Liver (tissue), 9 donors: ENCODE results near the gene LNX2. TPM values are rescaled to one million over a fixed set of nuclear protein-coding genes. Genes with fewer than 3 reads are reported as not detected.

Experiments used
- DNase-seq: peaks from one replicate; pipeline ENCODE4 v3.0.0-alpha.2; 2017; ENCODE audit warnings: low spot score
- H3K27ac ChIP-seq, 2 donors: one replicate each; pipeline ENCODE4 v1.7.0; 2013; ENCODE audit warnings: inconsistent platforms in 2 of 2, low read length in 2 of 2, control low read depth in 1 of 2, low read depth in 1 of 2, mild to moderate bottlenecking in 1 of 2
- H3K27me3 ChIP-seq, 4 donors: one replicate each; pipeline versions ENCODE4 v1.6.1 to v1.7.0; 2013; ENCODE audit warnings: low read length in 3 of 4, inconsistent platforms in 1 of 4, mild to moderate bottlenecking in 1 of 4, moderate library complexity in 1 of 4; ENCODE audit not compliant: control insufficient read depth in 4 of 4, insufficient read depth in 4 of 4
- H3K36me3 ChIP-seq, 4 donors: one replicate each; pipeline versions ENCODE4 v1.6.1 to v1.7.0; 2013; ENCODE audit warnings: low read length in 3 of 4, mild to moderate bottlenecking in 3 of 4, low read depth in 1 of 4, moderate library complexity in 1 of 4; ENCODE audit not compliant: control insufficient read depth in 4 of 4, insufficient read depth in 3 of 4
- H3K4me1 ChIP-seq, 4 donors: one replicate each; pipeline versions ENCODE4 v1.6.1 to v1.7.0; 2013; ENCODE audit warnings: low read length in 3 of 4, mild to moderate bottlenecking in 3 of 4, moderate library complexity in 1 of 4; ENCODE audit not compliant: control insufficient read depth in 4 of 4, insufficient read depth in 4 of 4
- H3K4me3 ChIP-seq, 3 donors: one replicate each; pipeline versions ENCODE4 v1.6.1 to v1.7.0; 2013; ENCODE audit warnings: low read length in 3 of 3, control low read depth in 1 of 3, low read depth in 1 of 3, mild to moderate bottlenecking in 1 of 3
- H3K9ac ChIP-seq, 2 donors: one replicate each; pipeline ENCODE4 v1.7.0; 2013; ENCODE audit warnings: low read length in 2 of 2, mild to moderate bottlenecking in 2 of 2, moderate library complexity in 2 of 2, control low read depth in 1 of 2, low read depth in 1 of 2
- H3K9me3 ChIP-seq, 4 donors: one replicate each; pipeline versions ENCODE4 v1.6.1 to v1.7.0; 2013; ENCODE audit warnings: low read length in 3 of 4; ENCODE audit not compliant: control insufficient read depth in 4 of 4
- CTCF ChIP-seq: fragments of 150-350 bp; IDR thresholded peaks from 2 replicates; pipeline ENCODE4 v1.5.1; 2017; ENCODE audit warnings: improper control_type of control experiment, low read depth, low read length; ENCODE audit not compliant: missing input control
- EGR1 ChIP-seq, 2 donors: IDR thresholded peaks; 2 replicates each; pipeline ENCODE4 v1.6.1; 2016 to 2018; ENCODE audit warnings: antibody characterized with exemption in 2 of 2, low read depth in 2 of 2
- FOXA1 ChIP-seq: IDR thresholded peaks from 2 replicates; pipeline ENCODE4 v1.6.1; 2016; ENCODE audit warnings: antibody characterized with exemption
- FOXA2 ChIP-seq: IDR thresholded peaks from 2 replicates; pipeline ENCODE4 v1.6.1; 2016; ENCODE audit warnings: antibody characterized with exemption
- GABPA ChIP-seq, 2 donors: IDR thresholded peaks in 1 of 2; conservative IDR thresholded peaks in 1 of 2; 2 replicates each; pipeline ENCODE4 v1.6.1; 2016; ENCODE audit warnings: antibody characterized with exemption in 2 of 2, mild to moderate bottlenecking in 1 of 2, moderate library complexity in 1 of 2
- HNF4A ChIP-seq, 2 donors: conservative IDR thresholded peaks; 2 replicates each; pipeline ENCODE4 v1.6.1; 2016; ENCODE audit warnings: antibody characterized with exemption in 2 of 2, mild to moderate bottlenecking in 2 of 2
- HNF4G ChIP-seq: IDR thresholded peaks from 2 replicates; pipeline ENCODE4 v1.6.1; 2016; ENCODE audit warnings: antibody characterized with exemption
- JUND ChIP-seq, 2 donors: IDR thresholded peaks; 2 replicates each; pipeline ENCODE4 v1.6.1; 2016; ENCODE audit warnings: antibody characterized with exemption in 2 of 2
- NR2F2 ChIP-seq: IDR thresholded peaks from 2 replicates; pipeline ENCODE4 v1.6.1; 2016; ENCODE audit warnings: antibody characterized with exemption
- RAD21 ChIP-seq, 2 donors: IDR thresholded peaks; 2 replicates each; pipeline ENCODE4 v1.6.1; 2016; ENCODE audit warnings: antibody characterized with exemption in 2 of 2, mild to moderate bottlenecking in 2 of 2
- REST ChIP-seq: IDR thresholded peaks from 2 replicates; pipeline ENCODE4 v1.6.1; 2016; ENCODE audit warnings: antibody characterized with exemption, mild to moderate bottlenecking
- RXRA ChIP-seq, 2 donors: IDR thresholded peaks; 2 replicates each; pipeline ENCODE4 v1.6.1; 2017 to 2018; ENCODE audit warnings: antibody characterized with exemption in 2 of 2, mild to moderate bottlenecking in 1 of 2
- SP1 ChIP-seq: IDR thresholded peaks from 2 replicates; pipeline ENCODE4 v1.6.1; 2018; ENCODE audit warnings: antibody characterized with exemption, mild to moderate bottlenecking
- TAF1 ChIP-seq: conservative IDR thresholded peaks from 2 replicates; pipeline ENCODE4 v1.6.1; 2016; ENCODE audit warnings: antibody characterized with exemption, mild to moderate bottlenecking
- YY1 ChIP-seq: IDR thresholded peaks from 2 replicates; pipeline ENCODE4 v1.6.1; 2016; ENCODE audit warnings: antibody characterized with exemption, mild to moderate bottlenecking
- ZBTB33 ChIP-seq: IDR thresholded peaks from 2 replicates; pipeline ENCODE4 v1.6.1; 2016; ENCODE audit warnings: antibody characterized with exemption
- WGBS: extraction: QIAGEN DNeasy Blood & Tissue Kit; methylation state at CpG from one replicate; pipeline ENCODE4 v1.1.7; 2013; 5-methylcytosine and 5-hydroxymethylcytosine counted together
- polyA plus RNA-seq, 2 donors: library from polyadenylated mRNA; stranded (reverse) in 1 of 2; unstranded in 1 of 2; fragments of 200-250 nt in 1 of 2; fragments of >200 nt in 1 of 2; fragmentation: Nextera tagmentation in 1 of 2; extraction: Ambion mirVana in 1 of 2; gene quantifications; one replicate each; pipeline versions ENCODE4 v1.2.1 to v1.2.3, GENCODE V29; 2013 to 2015
- total RNA-seq, 2 donors: library from RNA; depleted of rRNA; stranded (reverse); fragments of >200 nt; gene quantifications; one replicate each; pipeline ENCODE4 v1.2.3, GENCODE V29; 2014
- TF ChIP-seq, protein P1 (sequence below): IDR thresholded peaks from 2 replicates; pipeline ENCODE4 v1.6.1; 2016; ENCODE audit warnings: antibody characterized with exemption
- TF ChIP-seq, protein P2 (sequence below): IDR thresholded peaks from 2 replicates; pipeline ENCODE4 v1.6.1; 2016; ENCODE audit warnings: antibody characterized with exemption
- donor health status: healthy.
- donor health status: healthy.
- donor health status: healthy.
- donor health status: healthy.
- donor health status: healthy.

LNX2 gene
- total and polyA plus RNA-seq, 4 donors = 6.2 to 25.9 (median 13.3) TPM

DNA sequence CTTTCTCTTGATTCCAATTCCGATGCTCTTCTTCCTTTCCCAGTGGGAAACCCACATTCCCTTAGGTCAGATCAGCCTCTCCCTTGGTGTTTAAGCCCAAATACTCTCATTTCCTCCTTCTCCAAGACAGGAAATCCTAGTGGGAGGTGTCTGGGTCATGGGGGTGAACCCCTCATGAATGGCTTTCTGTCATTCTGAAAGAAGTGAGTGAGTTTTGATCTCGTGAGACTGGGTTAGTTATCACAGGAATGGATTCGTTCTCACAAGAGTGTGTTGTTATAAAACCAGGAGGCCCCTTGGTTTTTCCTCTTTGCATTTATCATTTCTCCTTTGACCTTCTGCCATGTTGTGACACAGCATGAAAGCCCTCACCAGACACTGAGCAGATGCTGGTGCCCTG lies 93.8 kb downstream of the LNX2 start:
- WGBS = 61% methylated on average over 3 of the region's 3 CpGs
- TF ChIP-seq, protein P1, sequence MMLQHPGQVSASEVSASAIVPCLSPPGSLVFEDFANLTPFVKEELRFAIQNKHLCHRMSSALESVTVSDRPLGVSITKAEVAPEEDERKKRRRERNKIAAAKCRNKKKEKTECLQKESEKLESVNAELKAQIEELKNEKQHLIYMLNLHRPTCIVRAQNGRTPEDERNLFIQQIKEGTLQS = no peak
- TF ChIP-seq ZBTB33 (no peak), JUND (IDR thresholded peaks at IDR 0.05) (no peak), FOXA1 (no peak), TAF1 (no peak), GABPA (IDR thresholded peaks at IDR 0.05 in 1 of 2, conservative IDR thresholded peaks at IDR 0.05 in 1 of 2) (no peak), RAD21 (IDR thresholded peaks at IDR 0.05) (no peak)
- TF ChIP-seq, protein P2, sequence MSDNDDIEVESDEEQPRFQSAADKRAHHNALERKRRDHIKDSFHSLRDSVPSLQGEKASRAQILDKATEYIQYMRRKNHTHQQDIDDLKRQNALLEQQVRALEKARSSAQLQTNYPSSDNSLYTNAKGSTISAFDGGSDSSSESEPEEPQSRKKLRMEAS = no peak

DNA sequence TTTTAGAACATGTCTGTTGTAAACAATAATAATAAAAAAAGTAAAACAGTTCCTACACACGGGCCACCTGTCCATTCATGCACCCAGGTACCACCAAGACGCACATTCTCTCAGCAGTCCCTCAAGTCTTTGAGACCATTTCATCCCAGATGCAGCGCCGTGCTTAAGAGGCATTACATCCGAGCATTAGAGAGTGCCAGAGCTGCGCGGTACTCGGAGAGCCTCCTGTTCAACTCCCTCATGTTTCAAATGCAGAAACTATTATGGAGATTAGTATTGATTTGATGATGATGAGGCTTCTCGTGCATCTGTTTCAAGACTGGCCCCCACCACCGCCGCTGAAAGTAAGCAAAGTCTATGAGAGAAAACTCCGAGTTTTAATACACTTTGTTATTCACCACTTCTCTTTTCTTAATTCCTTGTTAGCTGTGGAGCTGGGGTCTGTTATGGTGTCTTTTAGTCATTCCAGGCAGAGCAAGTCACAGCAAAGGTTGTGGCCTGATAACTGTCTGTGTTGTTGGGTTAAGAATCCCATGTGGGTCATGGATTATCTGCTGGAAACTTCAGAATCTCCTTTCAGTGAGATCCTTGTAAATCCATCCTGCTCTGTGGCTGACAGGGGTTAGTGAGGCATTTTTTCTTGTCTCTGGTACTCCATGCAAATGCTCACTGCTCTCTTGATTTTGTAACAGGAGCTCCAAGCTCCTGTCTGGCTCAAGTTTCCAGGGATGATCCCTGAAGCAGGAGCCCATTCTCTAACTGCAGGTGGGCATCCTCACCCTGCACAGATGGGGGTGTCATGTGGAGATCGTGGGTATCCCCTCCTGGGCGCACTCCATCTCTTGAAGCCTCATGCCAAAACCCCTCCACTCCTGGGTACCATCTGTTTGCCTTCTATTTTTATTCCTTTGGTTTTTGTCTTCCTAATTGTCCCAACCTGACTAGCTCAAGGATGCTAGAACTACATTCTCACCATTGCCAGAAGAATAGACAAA lies 95.1 kb downstream of the LNX2 start:
- Histone ChIP-seq H3K9me3 (peaks cover 0 to 1% (median 0%) of the 10 kb centered on the region in 4 donors), H3K36me3 (no peaks in the 10 kb centered on the region), H3K4me1 (no peaks in the 10 kb centered on the region), H3K9ac (no peak overlapping the region), H3K27ac (no peak overlapping the region), H3K27me3 (peaks cover 0 to 2% (median 0%) of the 10 kb centered on the region in 4 donors), H3K4me3 (no peak overlapping the region)
- 84% methylated on average over 14 of the region's 14 CpGs for WGBS
- no peak for DNase-seq
- TF ChIP-seq YY1 (no peak), CTCF (no peak), EGR1 (IDR thresholded peaks at IDR 0.05; ENCODE audit: low read depth in 2 of 2) (no peak), RXRA (IDR thresholded peaks at IDR 0.05) (no peak), TAF1 (no peak), ZBTB33 (no peak), HNF4G (no peak), JUND (IDR thresholded peaks at IDR 0.05) (no peak), FOXA2 (no peak), GABPA (IDR thresholded peaks at IDR 0.05 in 1 of 2, conservative IDR thresholded peaks at IDR 0.05 in 1 of 2) (no peak), NR2F2 (no peak), FOXA1 (no peak), HNF4A (conservative IDR thresholded peaks at IDR 0.05) (no peak), SP1 (no peak), REST (no peak), RAD21 (IDR thresholded peaks at IDR 0.05) (no peak)
- TF ChIP-seq, protein P2 = no peak
- TF ChIP-seq, protein P1 = no peak

More for the DNA sequence above, 93.8 kb downstream of the LNX2 start:
- Histone ChIP-seq H3K4me3 (no peak overlapping the region), H3K9me3 (peaks cover 0 to 1% (median 0%) of the 10 kb centered on the region in 4 donors), H3K27me3 (peaks cover 0 to 2% (median 0%) of the 10 kb centered on the region in 4 donors), H3K36me3 (no peaks in the 10 kb centered on the region), H3K4me1 (no peaks in the 10 kb centered on the region), H3K9ac (no peak overlapping the region), H3K27ac (no peak overlapping the region)
- no peak for DNase-seq
